ENCODE data around the gene ERFL. TPM values are rescaled to one million over a fixed set of nuclear protein-coding genes. Genes with fewer than 3 reads are reported as not detected.

ERFL gene
- total and polyA plus RNA-seq, 2 of the 8 experiments (the other 6 are each of a cell fraction or from before 2014, with no cell fraction given) = 0.12 TPM; not detected in 1

GRCh38 chr19:41896581-41896942, 31.7 kb downstream of the ERFL start:
- H3K23me2 ChIP-seq (ENCODE audit: low read depth, low read length) = no peaks in the 10 kb centered on the region
- no peak overlapping the region for H2BK12ac ChIP-seq (ENCODE audit: low read depth, low read length)
- TF ChIP-seq CEBPB (IDR thresholded peaks at IDR 0.05; ENCODE audit: low read depth, low read length) (no peak), JUND (IDR thresholded peaks at IDR 0.05; ENCODE audit: low read length) (no peak), GTF2F1 (IDR thresholded peaks at IDR 0.05; ENCODE audit: borderline replicate concordance, low read depth, low read length) (no peak), SRF (IDR thresholded peaks at IDR 0.05; ENCODE audit: low read depth, low read length) (no peak), POLR2A (IDR thresholded peaks at IDR 0.05; ENCODE audit: control extremely low read depth in 1 of 2, low read depth in 2 of 2, low read length in 2 of 2) (no peak), SAP30 (IDR thresholded peaks at IDR 0.05; ENCODE audit: insufficient read depth, insufficient replicate concordance, low read length) (no peak), PHF8 (conservative IDR thresholded peaks at IDR 0.05; ENCODE audit: low read depth, low read length) (no peak), BRCA1 (IDR thresholded peaks at IDR 0.05; ENCODE audit: low read depth, low read length) (no peak), SIRT6 (IDR thresholded peaks at IDR 0.05; ENCODE audit: low read length) (no peak), SP4 (IDR thresholded peaks at IDR 0.05; ENCODE audit: low read length) (no peak), POU5F1 (IDR thresholded peaks at IDR 0.05; ENCODE audit: low read depth, low read length) (no peak), RXRA (IDR thresholded peaks at IDR 0.05; ENCODE audit: insufficient read depth, low read depth, low read length) (no peak), TBP (IDR thresholded peaks at IDR 0.05; ENCODE audit: low read depth, low read length) (no peak), SP1 (IDR thresholded peaks at IDR 0.05; ENCODE audit: low read depth, low read length) (no peak), NANOG (IDR thresholded peaks at IDR 0.05; ENCODE audit: insufficient read depth, low read depth, low read length, poor library complexity, severe bottlenecking) (no peak), BACH1 (IDR thresholded peaks at IDR 0.05; ENCODE audit: low read length) (no peak)
- no peak overlapping the region for H3K4me2 ChIP-seq (ENCODE audit: insufficient read depth in 1 of 2, low read depth in 2 of 2, low read length in 2 of 2)
- H3K23ac ChIP-seq (ENCODE audit: insufficient read length) = no peak overlapping the region
- H2AK5ac ChIP-seq (ENCODE audit: low read depth, low read length) = no peak overlapping the region
- H3K18ac ChIP-seq (ENCODE audit: extremely low read depth, low read length) = no peak overlapping the region
- H3K9me3 ChIP-seq (ENCODE audit: insufficient read depth in 2 of 2, low read depth in 1 of 2, low read length in 1 of 2) = no peaks in the 10 kb centered on the region
- ChIA-PET CTCF (ENCODE audit: partially characterized antibody) (interaction anchor here (0.5 to 2.5 kb wide), 12 partner anchors 10 to 684 kb away, joined by 3 to 15 read pairs (median 5); no protein-coding TSS in a partner anchor), POLR2A (ENCODE audit: partially characterized antibody) (interaction anchor here (0.7 to 3.3 kb wide), 8 partner anchors 9 to 45 kb away, joined by 3 to 14 read pairs (median 4); no protein-coding TSS in a partner anchor)
- no peaks in the 10 kb centered on the region for H3K79me2 ChIP-seq (ENCODE audit: control insufficient read depth in 1 of 2, insufficient read depth in 2 of 2, low read length in 2 of 2)
- no peaks in the 10 kb centered on the region for H3K79me1 ChIP-seq (ENCODE audit: low read depth, low read length)
- H3K36me3 ChIP-seq (ENCODE audit: control insufficient read depth in 2 of 4, insufficient read depth in 4 of 4, low read length in 3 of 4) = peaks cover 0 to 4% (median 2%) of the 10 kb centered on the region in 4 experiments; a peak in 3 of 8 replicates
- 92% methylated on average over 1 of the region's 1 CpG; no CpG with 5 or more reads in 1 of the 2 experiments for WGBS, 2 experiments (ENCODE audit: extremely low coverage in 1 of 2, insufficient coverage in 1 of 2, insufficient read length in 1 of 2, insufficient replicate concordance in 2 of 2, low coverage in 1 of 2, low lambda C conversion rate in 2 of 2, missing lambda C conversion rate in 1 of 2)
- no peak overlapping the region for H4K5ac ChIP-seq (ENCODE audit: insufficient read length, low read depth, low read length)
- no peak overlapping the region for H2BK15ac ChIP-seq (ENCODE audit: low read length)
- FAIRE-seq = no peak
- no peak overlapping the region for H2AFZ ChIP-seq (ENCODE audit: low read length)
- peaks cover 0 to 5% (median 1%) of the 10 kb centered on the region in 4 experiments; a peak in 1 of 7 replicates for H3K4me1 ChIP-seq (replicated peaks in 1 of 4; ENCODE audit: control insufficient read depth in 3 of 4, insufficient read depth in 4 of 4, low read length in 3 of 4)
- no peak overlapping the region for H3K4ac ChIP-seq (replicated peaks; ENCODE audit: insufficient read length, low read depth, low read length)
- H3K27me3 ChIP-seq (replicated peaks in 1 of 4; ENCODE audit: control insufficient read depth in 3 of 4, extremely low read depth in 1 of 4, insufficient read depth in 3 of 4, low read length in 3 of 4) = no peaks in the 10 kb centered on the region
- H3K14ac ChIP-seq (ENCODE audit: insufficient read length) = no peak overlapping the region
- H3K4me3 ChIP-seq (ENCODE audit: extremely low read depth in 1 of 4, insufficient read depth in 2 of 4, low read depth in 3 of 4, low read length in 4 of 4) = no peak overlapping the region
- no peak overlapping the region for H2BK5ac ChIP-seq (ENCODE audit: low read depth, low read length)
- no peak overlapping the region for H2BK120ac ChIP-seq (replicated peaks; ENCODE audit: low read depth, low read length)
- no peak overlapping the region for H3K56ac ChIP-seq (replicated peaks; ENCODE audit: insufficient read length, low read depth, low read length)
- no peak overlapping the region for H3K9ac ChIP-seq (replicated peaks in 1 of 4; ENCODE audit: extremely low read depth in 1 of 4, low read depth in 3 of 4, low read length in 3 of 4)
- H2BK20ac ChIP-seq (ENCODE audit: low read length) = 0 out of 2 replicates have a peak overlapping the region, but pooled peaks have one; percentile 32
- H3K27ac ChIP-seq (ENCODE audit: low read depth, low read length) = no peak overlapping the region
- DNase-seq (ENCODE audit: low read depth in 1 of 2, low spot score in 2 of 2) = no peak
- H4K91ac ChIP-seq (replicated peaks; ENCODE audit: insufficient read length, low read length) = no peak overlapping the region
- H4K8ac ChIP-seq (ENCODE audit: extremely low read depth, insufficient read depth, low read length) = peak overlapping the region; percentile 14; the same call in 1 of the 2 replicates
- H4K20me1 ChIP-seq (replicated peaks in 1 of 2; ENCODE audit: control insufficient read depth in 1 of 2, insufficient read depth in 2 of 2, low read length in 2 of 2) = peaks cover 0 to 3% of the 10 kb centered on the region in 2 experiments

Data from H1 (cell line).